Breast epithelium (tissue), 4 donors: Measurements from ENCODE around the gene GALK1. TPM values are rescaled to one million over a fixed set of nuclear protein-coding genes. Genes with fewer than 3 reads are reported as not detected.

ENCODE experiments used
- DNase-seq, 2 donors: peaks; one replicate each; pipeline ENCODE4 v3.0.0-alpha.2; 2019; ENCODE audit warnings: low spot score in 2 of 2
- H3K27ac ChIP-seq, 2 donors: fragments of 200-600 bp; sonication (generic) in 1 of 2; one replicate each; pipeline ENCODE4 v1.5.1; 2016 to 2019; ENCODE audit warnings: mild to moderate bottlenecking in 1 of 2
- H3K27me3 ChIP-seq, 2 donors: fragments of 200-600 bp; sonication (generic) in 1 of 2; one replicate each; pipeline versions ENCODE4 v1.5.1 to v1.6.0; 2017 to 2019; ENCODE audit warnings: control low read depth in 1 of 2, mild to moderate bottlenecking in 1 of 2
- H3K36me3 ChIP-seq: fragments of 200-600 bp; one replicate; pipeline ENCODE4 v1.5.1; 2019
- H3K4me1 ChIP-seq, 2 donors: fragments of 200-600 bp; sonication (generic); one replicate each; pipeline ENCODE4 v1.5.1; 2016 to 2019; ENCODE audit warnings: control low read depth in 1 of 2
- H3K4me3 ChIP-seq, 3 donors: fragments of 200-600 bp; sonication (generic); 1 replicate in 2 of 3; 2 replicates in 1 of 3; pipeline ENCODE4 v1.5.1; 2016 to 2019; ENCODE audit warnings: mild to moderate bottlenecking in 3 of 3, moderate library complexity in 2 of 3
- H3K9me3 ChIP-seq, 2 donors: fragments of 200-600 bp; sonication (generic) in 1 of 2; one replicate each; pipeline ENCODE4 v1.5.1; 2016 to 2019; ENCODE audit warnings: control low read depth in 1 of 2
- CTCF ChIP-seq, 3 donors: fragments of 450-650 bp; IDR thresholded peaks; one replicate each; pipeline ENCODE4 v1.5.1; 2016 to 2017; ENCODE audit warnings: antibody characterized with exemption in 3 of 3, mild to moderate bottlenecking in 3 of 3, moderate library complexity in 3 of 3
- POLR2A ChIP-seq: fragments of 450-650 bp; IDR thresholded peaks from one replicate; pipeline ENCODE4 v1.6.1; 2016; ENCODE audit warnings: antibody characterized with exemption, mild to moderate bottlenecking, moderate library complexity
- POLR2AphosphoS5 ChIP-seq, 3 donors: sonication (generic); formaldehyde crosslinking; IDR thresholded peaks; one replicate each; pipeline ENCODE4 v1.6.1; 2017; ENCODE audit warnings: antibody characterized with exemption in 3 of 3
- intact Hi-C: fragments of 100-400 bp; cut with DNase I; formaldehyde crosslinking; loops from one replicate; pipeline ENCODE4 v1.15.1; 2023; ENCODE audit warnings: low total_unique reads
- total RNA-seq, 3 donors: library from RNA; depleted of rRNA; stranded (reverse); fragments of >200 nt; gene quantifications; one replicate each; pipeline ENCODE4 v1.1.0, GENCODE V29; 2016

GALK1 gene
- total RNA-seq, 3 donors from 2014 or later: 21.9 to 32.1 (median 24.9) TPM

GRCh38 chr17:75739174-75739573 is 25.8 kb downstream of the GALK1 start:
- Histone ChIP-seq H3K4me1 (no peaks in the 10 kb centered on the region), H3K9me3 (no peaks in the 10 kb centered on the region), H3K27me3 (no peaks in the 10 kb centered on the region), H3K4me3 (no peak overlapping the region), H3K36me3 (peaks cover 7% of the 10 kb centered on the region), H3K27ac (no peak overlapping the region)
- intact Hi-C loops: no loop called here
- no peak for TF ChIP-seq POLR2AphosphoS5 (IDR thresholded peaks at IDR 0.05)
- no peak for TF ChIP-seq POLR2A
- no peak for TF ChIP-seq CTCF (IDR thresholded peaks at IDR 0.05)
- DNase-seq: no peak

- H3K27me3 ChIP-seq: no peaks in the 10 kb centered on the region
- H3K9me3 ChIP-seq: no peaks in the 10 kb centered on the region
- peaks cover 7% of the 10 kb centered on the region for H3K36me3 ChIP-seq
- H3K27ac ChIP-seq: no peak overlapping the region
- intact Hi-C loops: no loop called here
- TF ChIP-seq POLR2A (no peak), POLR2AphosphoS5 (IDR thresholded peaks at IDR 0.05) (no peak), CTCF (IDR thresholded peaks at IDR 0.05) (no peak)
- H3K4me3 ChIP-seq: no peak overlapping the region
- no peak for DNase-seq
- no peaks in the 10 kb centered on the region for H3K4me1 ChIP-seq
Observed at GRCh38 chr17:75738218-75738802, 26.7 kb downstream of the GALK1 start.

- H3K9me3 ChIP-seq: no peaks in the 10 kb centered on the region
- H3K4me1 ChIP-seq: no peaks in the 10 kb centered on the region
- no peak overlapping the region for H3K4me3 ChIP-seq
- no peak overlapping the region for H3K27ac ChIP-seq
- DNase-seq: no peak
- TF ChIP-seq POLR2A (no peak), CTCF (IDR thresholded peaks at IDR 0.05) (no peak), POLR2AphosphoS5 (IDR thresholded peaks at IDR 0.05) (no peak)
- intact Hi-C loops: no loop called here
- no peaks in the 10 kb centered on the region for H3K27me3 ChIP-seq
- peaks cover 7% of the 10 kb centered on the region for H3K36me3 ChIP-seq
Observed at GRCh38 chr17:75737133-75737962, 27.6 kb downstream of the GALK1 start.

GRCh38 chr17:75736173-75736835 is 28.7 kb downstream of the GALK1 start:
- no peaks in the 10 kb centered on the region for H3K4me1 ChIP-seq
- peak overlapping the region in 1 of 2 donors; percentile 43 for H3K27ac ChIP-seq
- TF ChIP-seq CTCF (IDR thresholded peaks at IDR 0.05) (no peak), POLR2A (no peak), POLR2AphosphoS5 (IDR thresholded peaks at IDR 0.05) (no peak)
- DNase-seq: no peak
- H3K36me3 ChIP-seq: peaks cover 7% of the 10 kb centered on the region
- no peak overlapping the region for H3K4me3 ChIP-seq
- intact Hi-C loops: no loop called here
- H3K27me3 ChIP-seq: no peaks in the 10 kb centered on the region
- no peaks in the 10 kb centered on the region for H3K9me3 ChIP-seq
